ENCODE data around the gene SSTR4.
"Not testable (repeated sequence)": the region's sequence is repeated elsewhere in the genome, so short reads cannot be mapped to it uniquely, and the experiment has no call there.

The SSTR4 gene, protein sequence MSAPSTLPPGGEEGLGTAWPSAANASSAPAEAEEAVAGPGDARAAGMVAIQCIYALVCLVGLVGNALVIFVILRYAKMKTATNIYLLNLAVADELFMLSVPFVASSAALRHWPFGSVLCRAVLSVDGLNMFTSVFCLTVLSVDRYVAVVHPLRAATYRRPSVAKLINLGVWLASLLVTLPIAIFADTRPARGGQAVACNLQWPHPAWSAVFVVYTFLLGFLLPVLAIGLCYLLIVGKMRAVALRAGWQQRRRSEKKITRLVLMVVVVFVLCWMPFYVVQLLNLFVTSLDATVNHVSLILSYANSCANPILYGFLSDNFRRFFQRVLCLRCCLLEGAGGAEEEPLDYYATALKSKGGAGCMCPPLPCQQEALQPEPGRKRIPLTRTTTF

DNA sequence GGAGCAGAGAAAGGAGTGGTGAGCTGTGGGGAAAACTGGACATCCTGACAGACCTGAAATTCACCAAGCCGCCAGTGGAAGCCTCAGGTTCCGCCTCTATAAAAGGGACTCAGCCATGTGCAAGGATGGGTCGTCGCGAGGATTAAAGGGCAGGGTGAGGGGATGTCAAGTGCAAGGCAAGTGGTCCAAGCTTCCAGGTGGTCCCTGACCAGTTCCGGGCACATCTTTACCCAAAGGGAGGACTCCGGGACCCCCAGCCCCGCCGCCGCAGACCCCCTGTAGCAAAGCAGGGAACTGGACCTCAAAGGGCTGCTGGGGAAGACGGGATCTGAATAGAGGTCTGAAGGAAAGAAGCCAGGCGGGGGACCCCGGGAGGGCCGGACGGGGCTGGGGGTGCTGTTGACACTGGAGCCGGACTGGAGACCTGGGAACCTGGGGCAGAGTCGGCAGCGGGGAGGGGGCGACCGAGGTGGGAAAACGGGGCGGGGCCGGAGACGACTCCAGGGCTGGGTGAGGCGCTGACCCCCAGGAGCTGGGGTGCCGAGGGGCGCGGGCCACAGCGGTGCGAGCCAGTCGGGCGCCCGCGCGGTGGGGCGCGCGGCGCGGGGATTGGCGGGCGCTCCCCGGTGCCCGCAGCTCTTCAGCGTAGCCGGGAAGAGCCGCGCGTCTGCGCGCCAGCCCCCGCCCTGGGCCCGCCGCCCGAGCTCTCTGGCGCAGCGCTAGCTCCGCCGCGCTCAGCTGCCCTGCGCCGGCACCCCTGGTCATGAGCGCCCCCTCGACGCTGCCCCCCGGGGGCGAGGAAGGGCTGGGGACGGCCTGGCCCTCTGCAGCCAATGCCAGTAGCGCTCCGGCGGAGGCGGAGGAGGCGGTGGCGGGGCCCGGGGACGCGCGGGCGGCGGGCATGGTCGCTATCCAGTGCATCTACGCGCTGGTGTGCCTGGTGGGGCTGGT lies at the start of gene SSTR4:
TSS of gene SSTR4 (plus strand) at position 592 of the 951 bp plus-strand sequence. CDS start at position 764, 172 bp downstream.
- no peak for DNase-seq (ENCODE audit: low read depth)

DNA sequence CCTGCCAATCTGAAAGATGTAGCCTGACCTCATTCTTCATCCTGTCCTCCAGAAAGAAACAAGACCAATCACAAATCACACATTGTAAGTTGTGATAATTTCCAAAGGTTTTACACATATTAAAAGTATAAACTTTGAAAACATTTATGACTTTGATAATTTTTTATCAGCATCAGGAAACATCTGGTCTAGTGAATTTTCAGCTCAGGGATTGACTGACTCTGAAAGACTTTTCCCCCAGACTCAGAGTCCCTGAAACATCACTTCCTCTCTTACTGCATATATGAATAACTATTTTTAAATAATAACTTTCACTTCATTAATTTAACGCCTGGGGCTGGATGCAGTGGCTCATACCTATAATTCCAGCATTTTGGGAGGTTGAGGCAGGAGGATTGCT lies 48.5 kb upstream of the SSTR4 start:
- DNase-seq (ENCODE audit: low read depth), result no peak

DNA sequence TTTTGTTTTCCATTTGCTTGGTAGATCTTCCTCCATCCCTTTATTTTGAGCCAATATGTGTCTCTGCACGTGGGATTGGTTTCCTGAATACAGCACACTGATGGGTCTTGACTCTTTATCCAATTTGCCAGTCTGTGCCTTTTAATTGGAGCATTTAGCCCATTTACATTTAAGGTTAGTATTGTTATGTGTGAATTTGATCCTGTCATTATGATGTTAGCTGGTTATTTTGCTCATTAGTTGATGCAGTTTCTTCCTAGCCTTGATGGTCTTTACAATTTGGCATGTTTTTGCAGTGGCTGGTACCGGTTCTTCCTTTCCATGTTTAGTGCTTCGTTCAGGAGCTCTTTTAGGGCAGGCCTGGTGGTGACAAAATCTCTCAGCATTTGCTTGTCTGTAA lies 43.7 kb upstream of the SSTR4 start:
- DNase-seq (ENCODE audit: low read depth), result not testable (repeated sequence)

DNA sequence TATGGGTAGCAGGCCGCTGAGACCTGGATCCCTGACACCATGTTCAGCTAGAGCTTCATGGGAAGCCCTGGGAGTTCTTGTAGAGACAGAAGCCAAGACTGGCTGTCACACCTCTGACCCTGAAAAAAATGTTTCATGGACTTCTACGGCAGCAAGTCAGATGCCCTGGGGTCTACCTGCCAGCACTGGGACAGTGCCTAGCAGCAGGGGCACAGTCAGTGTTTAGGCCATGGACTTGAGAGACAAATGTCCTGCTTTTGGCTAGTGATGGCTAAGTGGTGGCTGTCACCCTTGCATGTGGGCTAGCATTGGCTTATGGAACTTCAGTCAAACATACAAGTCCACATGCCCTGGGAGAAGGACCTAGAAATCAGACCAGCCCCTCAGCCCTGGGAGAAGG lies 41.3 kb upstream of the SSTR4 start:
- no peak for DNase-seq (ENCODE audit: low read depth)

DNA sequence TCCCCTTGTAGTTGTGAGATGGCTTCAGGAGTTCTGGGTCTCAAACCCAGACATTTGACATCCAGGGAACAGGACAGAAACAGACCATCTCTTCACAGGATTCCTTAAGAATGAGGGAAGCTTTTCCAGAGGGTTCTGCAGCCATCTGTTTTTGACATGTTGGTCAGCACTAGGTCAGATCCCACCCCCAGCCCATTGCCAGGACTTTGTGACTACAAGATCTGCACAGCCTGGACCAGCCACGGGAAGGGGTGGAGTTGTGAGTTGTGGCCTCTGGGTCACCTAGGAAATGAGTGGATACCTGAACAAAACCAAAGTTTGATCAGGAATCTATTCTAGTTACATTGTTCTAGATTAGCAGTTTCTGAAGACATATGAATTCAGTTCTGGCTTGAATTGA lies 39.2 kb upstream of the SSTR4 start:
- DNase-seq (ENCODE audit: low read depth), result no peak

DNA sequence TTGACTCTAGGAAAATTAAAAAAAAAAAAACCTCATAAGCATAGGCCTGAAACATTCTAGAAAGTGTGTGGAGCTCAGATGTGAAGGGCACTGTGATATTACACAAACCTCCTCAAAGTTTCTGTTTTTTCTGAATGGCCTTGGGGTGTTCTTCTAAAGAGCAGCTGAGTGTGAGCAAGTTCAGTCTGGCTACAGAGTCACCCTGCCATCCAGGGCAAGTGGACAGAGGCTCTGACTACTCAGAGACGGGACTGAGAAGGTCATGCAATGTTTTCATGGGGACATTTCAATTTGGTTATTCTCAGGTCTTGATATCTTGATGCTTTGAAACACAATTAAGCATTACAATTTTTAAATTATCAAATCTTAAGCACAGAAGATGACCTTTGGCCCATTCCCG lies 36.6 kb upstream of the SSTR4 start:
- DNase-seq (ENCODE audit: low read depth), result no peak

DNA sequence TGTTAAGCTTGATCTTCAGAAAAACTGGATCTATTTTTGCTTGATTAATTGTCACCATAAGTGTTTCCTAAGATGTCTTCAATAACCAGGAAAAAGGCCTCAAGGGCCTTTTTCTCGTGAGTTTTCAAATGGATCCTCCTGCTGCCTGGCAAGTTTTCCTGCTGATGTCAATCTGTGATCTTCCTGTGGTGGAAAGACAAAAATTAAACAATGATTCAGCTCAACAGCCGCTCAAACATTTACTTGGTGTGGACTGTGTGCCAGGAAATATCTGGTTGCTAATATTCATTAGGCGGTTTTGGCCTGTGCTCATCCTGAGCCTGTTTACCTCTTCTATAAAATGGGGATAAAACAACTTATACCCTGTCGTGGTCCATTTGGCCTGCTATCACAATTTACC lies 35.4 kb upstream of the SSTR4 start:
- no peak for DNase-seq (ENCODE audit: low read depth)

DNA sequence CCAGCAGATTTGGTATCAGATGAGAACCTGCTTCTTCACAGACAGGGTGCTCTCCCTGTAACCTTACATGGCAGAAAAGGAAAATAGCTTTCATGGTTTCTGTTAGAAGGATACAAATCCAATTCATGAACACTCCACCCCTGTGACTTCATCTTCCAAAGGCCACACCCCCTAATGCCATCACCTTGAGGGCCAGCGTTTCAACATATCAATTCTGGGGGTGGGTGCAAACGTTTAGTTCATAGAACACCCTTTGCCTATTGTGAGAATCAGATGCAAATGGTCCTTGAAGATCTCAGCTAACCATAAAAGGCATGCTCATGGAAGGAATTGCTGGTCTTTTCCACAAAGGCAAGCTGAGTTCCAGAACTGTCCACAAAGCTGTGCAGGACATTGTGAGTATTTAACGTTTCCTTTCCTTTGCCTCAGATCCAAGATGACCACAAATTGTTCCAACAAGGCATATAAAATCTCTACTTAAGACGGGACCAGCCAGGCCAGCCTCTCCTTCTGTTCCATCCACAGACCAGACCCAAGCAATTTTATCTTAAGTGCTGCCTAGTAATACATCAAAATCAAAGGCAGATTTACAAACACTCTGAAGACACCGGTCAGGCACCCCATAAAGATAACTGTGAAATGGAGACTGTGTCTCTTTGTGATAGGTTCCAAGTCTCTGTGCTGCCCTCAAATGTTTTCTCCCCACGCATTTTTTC lies 34.7 kb upstream of the SSTR4 start:
- DNase-seq (ENCODE audit: low read depth), result no peak

DNA sequence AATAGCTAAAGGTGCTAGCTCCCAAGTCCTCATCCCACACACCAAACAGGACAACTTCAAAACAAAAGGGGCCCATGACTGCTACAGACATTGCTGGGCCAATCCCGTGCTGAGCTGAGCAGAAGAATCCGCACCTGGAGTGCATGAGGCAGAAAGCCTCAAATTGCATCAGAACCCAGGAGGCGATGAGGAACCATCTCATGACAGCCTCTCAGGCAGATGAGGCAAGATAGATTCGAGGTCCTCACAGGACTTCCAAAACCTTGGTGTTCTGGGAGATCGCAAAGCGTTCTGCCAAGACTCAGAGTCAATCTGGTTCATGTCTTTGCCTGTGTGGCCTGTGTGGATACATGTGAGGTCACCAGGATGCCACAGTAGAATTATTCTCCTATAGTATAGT lies 32.8 kb upstream of the SSTR4 start:
- no peak for DNase-seq (ENCODE audit: low read depth)

DNA sequence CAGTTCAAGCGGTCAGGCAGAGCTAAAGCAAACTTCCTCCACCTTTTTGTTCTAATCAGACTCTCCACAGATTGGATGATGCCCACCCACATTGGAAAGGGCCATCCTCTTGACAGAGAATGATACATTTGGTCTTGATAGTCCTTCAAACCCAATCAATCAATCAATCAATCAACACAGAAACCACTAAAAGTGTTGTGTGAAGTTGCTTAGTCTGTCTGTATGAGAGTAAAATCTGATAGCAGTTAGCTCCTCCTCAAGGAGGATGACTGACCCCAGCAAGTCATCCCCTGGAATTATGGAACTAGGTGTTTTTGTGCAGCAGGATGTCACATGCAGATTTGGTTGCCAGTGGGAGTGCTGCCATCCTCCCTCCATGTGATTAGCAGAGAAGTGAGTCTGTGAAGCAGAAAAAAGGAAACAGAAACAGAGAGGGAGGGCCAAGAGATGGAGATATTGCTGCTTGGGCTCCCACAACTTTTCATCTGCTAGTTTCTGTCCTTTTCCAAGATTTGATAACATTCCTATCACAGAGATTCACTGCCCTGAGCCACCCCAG lies 32.0 kb upstream of the SSTR4 start:
- no peak for DNase-seq (ENCODE audit: low read depth)

DNA sequence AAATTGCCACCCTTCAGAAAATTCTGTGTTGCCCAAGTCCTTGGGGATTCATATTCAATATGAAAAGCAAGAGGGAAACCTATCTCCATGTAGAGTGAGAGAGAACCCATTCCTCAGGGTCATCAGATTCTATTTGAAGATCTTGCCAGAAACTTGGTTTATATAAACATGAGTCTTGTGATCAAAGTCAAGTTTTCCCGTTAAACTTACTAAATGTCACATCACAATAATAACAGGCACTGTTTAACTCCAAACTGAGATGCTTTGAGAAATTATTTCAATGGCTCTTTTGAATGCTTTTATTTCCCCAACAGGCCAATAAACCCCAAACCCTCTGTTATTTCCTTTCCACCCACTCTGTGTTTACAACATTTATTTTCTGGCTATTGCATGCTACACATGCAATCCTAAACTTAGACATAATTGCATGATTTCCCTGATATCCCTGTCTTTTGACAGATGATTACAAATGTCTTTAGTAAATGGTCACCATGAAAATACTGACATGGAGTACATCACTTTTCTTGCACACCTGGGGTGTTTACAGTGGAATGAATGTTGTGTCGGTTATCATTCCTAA lies 31.1 kb upstream of the SSTR4 start:
- no peak for DNase-seq (ENCODE audit: low read depth)

DNA sequence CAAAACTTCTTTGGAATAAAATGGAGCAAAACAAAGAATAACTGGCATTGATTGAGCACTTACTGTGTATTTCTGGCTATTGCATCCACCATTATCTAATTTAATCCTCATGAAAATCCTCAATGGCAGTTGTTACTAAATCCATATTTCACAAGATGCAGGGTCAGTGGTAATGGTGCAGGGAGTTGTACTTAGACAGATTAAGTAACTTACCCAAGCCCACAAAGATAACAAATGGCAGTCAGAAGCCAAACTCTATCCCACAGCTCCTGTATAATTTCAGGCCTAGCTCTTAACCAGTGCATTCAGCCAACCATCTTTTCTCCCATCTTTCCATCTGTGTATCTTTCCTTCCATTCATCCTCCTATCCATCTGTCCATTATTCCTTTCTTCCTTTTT lies 29.3 kb upstream of the SSTR4 start:
- no peak for DNase-seq (ENCODE audit: low read depth)

DNA sequence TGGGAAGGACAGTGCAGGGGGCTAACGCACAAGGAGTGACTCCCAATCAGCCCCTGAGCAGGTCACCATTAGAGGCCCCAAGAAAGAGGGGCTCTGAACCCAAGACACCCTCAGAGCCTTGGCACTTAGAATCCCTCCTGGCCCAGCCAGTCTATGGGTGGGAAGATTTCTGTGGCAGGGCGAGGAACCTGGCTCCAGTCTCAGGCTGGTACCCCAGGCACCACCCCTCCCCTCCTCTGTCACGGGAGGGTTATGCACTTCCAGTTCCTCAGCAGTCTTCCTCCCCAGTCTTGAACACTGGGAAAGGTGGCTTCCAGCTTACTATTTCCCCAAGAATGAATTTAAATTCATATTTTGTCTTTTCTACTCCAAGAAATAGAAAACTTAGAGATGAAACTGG lies 27.6 kb upstream of the SSTR4 start:
- DNase-seq (ENCODE audit: low read depth), result no peak

DNA sequence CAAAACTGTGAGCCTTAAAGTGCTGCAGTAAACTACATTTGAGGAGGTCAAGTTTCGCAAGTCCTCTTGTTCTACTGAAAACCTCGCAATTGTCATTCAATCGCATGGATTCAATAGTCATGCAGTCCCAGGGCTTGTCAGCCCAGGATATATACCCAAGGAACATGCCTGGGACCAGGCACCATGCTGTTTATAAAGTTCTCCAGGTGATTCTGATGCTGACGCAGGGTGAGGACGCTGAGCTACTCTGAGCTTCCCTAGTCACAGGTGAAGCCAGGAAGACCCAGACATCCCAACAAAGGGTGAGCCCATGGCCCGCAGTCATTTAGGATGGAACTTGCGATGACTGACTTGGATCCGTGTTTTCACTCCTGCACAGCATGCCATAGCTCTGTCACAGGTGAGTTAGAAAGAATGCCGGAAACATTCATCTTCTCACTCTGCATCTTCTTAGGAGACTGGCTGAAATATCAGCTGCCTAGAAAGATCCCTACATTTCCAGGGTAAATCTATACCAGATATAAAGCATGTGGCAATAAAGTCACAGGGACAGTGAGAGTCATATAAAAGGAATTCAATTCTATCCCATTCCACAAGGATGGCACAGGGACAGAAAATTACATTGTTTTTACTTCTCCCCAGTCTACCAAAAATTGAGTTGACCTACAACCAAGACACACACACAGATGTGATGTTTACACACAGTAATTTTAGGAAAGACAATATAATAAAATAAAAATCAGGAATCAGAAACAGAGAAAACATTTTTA lies 27.0 kb upstream of the SSTR4 start:
- DNase-seq (ENCODE audit: low read depth), result no peak

DNA sequence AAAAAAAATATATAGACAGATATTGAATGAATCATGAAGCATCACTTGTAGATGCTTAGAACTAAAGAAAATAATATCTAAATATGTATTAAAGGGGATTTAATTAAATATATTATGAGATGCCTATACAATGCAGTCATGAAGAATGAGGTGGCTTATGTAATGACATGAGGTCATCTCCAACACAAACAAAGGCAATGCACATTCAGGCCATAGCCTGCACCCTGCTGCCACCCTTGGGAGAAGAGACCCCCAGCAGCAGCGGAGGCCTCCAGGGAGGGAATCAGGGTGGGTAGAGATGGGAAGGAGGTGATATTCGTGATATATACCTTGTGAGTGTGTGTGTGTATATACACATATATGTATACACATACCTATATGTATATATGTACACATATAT lies 26.4 kb upstream of the SSTR4 start:
- DNase-seq (ENCODE audit: low read depth), result no peak

DNA sequence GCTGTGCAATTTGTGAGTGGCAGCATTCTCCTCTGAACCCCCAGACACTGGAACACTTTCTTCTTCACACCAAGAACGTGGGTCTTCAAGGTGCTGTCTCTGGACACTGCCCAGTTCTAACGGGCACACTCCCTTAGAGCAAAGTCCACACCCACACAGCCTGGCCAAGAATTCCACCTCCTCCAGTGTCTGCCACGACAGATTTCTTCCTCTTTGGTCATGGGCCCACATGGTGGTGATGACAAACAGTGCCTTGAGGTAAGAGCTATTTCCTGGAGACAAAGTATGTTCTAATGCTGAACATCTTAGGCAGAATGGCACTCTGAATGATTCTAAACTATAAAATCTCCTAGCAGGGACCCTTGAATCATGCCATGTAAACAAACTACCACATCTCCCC lies 25.5 kb upstream of the SSTR4 start:
- no peak for DNase-seq (ENCODE audit: low read depth)

DNA sequence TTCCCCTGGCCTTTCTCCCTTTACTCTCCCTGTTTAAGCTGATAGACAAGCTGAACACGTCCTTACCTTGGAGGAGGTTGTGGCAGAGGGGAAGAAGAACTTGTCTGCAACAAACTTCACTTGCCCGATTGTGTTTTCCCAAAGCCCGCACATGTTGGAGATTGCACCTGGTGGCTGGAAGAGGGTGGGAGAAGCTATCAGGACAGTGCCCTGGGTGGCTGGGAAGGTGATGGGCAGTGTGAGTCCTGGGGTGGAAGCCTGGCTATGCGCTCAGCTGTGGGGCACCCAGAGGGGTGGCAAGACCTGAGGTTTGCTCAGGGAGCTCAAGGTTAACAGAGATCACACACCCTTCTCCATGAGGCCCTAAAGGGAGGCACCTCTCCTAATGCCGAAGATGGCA lies 25.0 kb upstream of the SSTR4 start:
- DNase-seq (ENCODE audit: low read depth), result no peak

DNA sequence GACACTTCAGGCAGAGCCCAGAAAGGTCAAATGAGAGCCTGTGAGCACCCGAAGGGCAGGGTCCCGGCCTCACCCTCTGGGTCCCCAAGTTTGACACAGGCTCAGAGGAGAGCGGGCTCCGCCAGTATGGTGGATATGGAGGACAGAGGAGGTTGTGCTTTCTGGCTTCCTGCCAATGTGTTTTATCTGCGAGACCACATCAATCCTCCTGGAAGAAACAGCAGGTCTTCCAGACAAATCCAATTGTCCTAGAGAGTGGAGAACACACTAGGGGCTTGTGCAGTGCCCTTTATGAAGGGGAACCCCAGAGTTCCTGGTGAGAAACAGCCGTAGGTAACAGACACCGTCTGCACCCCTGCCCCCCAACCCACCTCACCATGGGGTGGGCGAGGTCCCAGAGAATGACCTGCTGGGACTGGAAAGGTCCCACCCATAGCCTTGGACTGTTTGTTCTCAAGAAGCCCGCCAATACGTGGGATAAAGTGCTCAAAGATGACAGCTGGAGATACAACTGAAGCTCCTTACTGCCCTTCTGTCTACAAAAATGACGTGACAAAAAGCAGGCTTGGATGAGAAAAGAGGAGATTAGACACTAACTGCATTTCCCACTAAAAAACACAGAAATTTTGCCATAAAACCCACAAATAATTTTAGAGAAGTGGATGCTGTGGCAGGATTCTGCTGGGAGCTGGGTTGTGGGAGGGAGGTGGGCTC lies 23.9 kb upstream of the SSTR4 start:
- DNase-seq (ENCODE audit: low read depth), result no peak

DNA sequence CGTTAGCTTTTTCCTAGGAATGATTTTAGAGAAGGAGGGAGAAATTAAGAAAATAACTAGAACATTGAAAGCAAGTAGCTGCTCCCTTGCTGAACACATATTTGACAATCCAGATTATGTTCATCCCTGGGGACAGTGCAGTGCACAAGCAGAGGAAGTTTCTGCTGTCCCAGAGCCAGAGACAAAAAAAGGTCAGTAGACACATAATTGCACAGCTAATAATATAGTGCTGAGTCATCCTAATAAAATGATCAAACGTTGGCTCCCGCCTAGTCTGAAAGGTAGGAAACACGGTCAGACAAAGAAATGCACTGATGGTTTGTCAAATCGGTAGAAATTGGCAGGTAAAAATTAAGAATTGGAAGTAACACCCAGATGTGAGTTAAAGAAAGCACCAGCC lies 21.7 kb upstream of the SSTR4 start:
- DNase-seq (ENCODE audit: low read depth), result no peak

DNA sequence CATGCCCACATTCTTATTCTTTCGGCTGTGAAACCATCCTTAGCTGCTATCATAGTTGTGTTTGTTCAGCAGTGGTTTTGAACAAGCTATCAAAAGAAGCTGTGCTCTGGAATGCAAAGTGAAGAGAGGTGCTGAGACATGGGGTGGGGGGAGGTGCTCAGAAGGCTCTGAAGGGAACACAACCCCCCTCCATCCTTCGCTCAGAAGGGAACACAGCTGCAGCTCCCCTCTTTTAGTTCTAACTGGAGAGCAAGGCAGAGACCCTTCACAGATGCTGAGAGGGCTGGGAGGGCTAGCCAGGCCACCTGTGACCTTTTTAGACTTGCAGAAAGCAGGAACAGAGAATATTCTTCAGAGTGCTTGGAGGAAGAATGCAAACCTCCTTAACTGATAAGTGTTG lies 17.6 kb upstream of the SSTR4 start:
- no peak for DNase-seq (ENCODE audit: low read depth)
